GM12878 (cell line): ENCODE data around the gene MLF1. TPM values are rescaled to one million over a fixed set of nuclear protein-coding genes. Genes with fewer than 3 reads are reported as not detected.

Experiments
- ATAC-seq: fragments of 200-7000 bp; cut with Tn5 transposase; 3 replicates; pipeline ENCODE4 v1.9.1; 2020; ENCODE audit warnings: mild to moderate bottlenecking, moderate library complexity
- BruUV-seq: library from RNA; stranded (reverse); fragments of 400-500 nt; replicated peaks from 2 replicates; lab custom pipeline; 2021; lab: Mats Ljungman, UMichigan
- CTCF ChIA-PET: fragments of 300-600 bp; sonication (Branson Sonifier 250); formaldehyde crosslinking; extraction: SDS; loops from one replicate; lab custom pipeline; 2021; ENCODE audit warnings: inconsistent platforms; lab: Yijun Ruan, JAX
- POLR2A ChIA-PET: fragments of 350-600 bp; formaldehyde crosslinking; extraction: SDS; loops from one replicate; lab custom pipeline; 2021; ENCODE audit warnings: inconsistent platforms; lab: Charles Lee
- RAD21 ChIA-PET: fragments of 300-600 bp; sonication (Branson Sonifier 250); formaldehyde crosslinking; loops from one replicate; lab custom pipeline; 2023; ENCODE audit warnings: antibody characterized with exemption; ENCODE audit not compliant: unreplicated experiment; lab: Charles Lee
- SMC1A ChIA-PET: fragments of 300-600 bp; sonication (Branson Sonifier 250); formaldehyde crosslinking; loops from one replicate; lab custom pipeline; 2023; ENCODE audit not compliant: unreplicated experiment, uncharacterized antibody; lab: Charles Lee
- DNase-seq: peaks from one replicate; pipeline ENCODE4 v3.0.0-alpha.2; 2011; ENCODE audit warnings: low read depth, low spot score
- FAIRE-seq: peaks from 3 replicates; lab custom pipeline; 2011; peaks lifted over from hg19 to GRCh38; lab: Jason Lieb, UNC
- H2AFZ ChIP-seq: 2 replicates; pipeline ENCODE4 v1.6.0; 2011; ENCODE audit warnings: low read depth, low read length, control low read depth; ENCODE audit not compliant: control insufficient read depth
- H3K27ac ChIP-seq: 2 replicates; pipeline ENCODE4 v1.5.1; 2011; ENCODE audit warnings: control low read depth; ENCODE audit not compliant: control insufficient read depth, insufficient read depth
- H3K27me3 ChIP-seq, 2 experiments: replicated peaks in 1 of 2; 2 replicates each; pipeline versions ENCODE4 v1.6.0 to v1.6.1; 2011; ENCODE audit warnings: low read length in 1 of 2; ENCODE audit not compliant: control insufficient read depth in 2 of 2, insufficient read depth in 2 of 2
- H3K36me3 ChIP-seq, 2 experiments: 2 replicates each; pipeline ENCODE4 v1.5.1; 2011; ENCODE audit warnings: low read length in 1 of 2; ENCODE audit not compliant: control insufficient read depth in 2 of 2, insufficient read depth in 2 of 2
- H3K4me1 ChIP-seq: 2 replicates; pipeline ENCODE4 v1.6.1; 2011; ENCODE audit warnings: mild to moderate bottlenecking, low read length, moderate library complexity, mixed read lengths; ENCODE audit not compliant: control insufficient read depth, insufficient read depth
- H3K4me2 ChIP-seq: 2 replicates; pipeline ENCODE4 v1.6.0; 2011; ENCODE audit warnings: control low read depth; ENCODE audit not compliant: control insufficient read depth, insufficient read depth
- H3K4me3 ChIP-seq: fragments of 200-600 bp; sonication (generic); 2 replicates; pipeline ENCODE4 v1.5.1; 2016
- H3K79me2 ChIP-seq: 2 replicates; pipeline ENCODE4 v1.6.0; 2011; ENCODE audit warnings: low read length; ENCODE audit not compliant: control insufficient read depth, insufficient read depth
- H3K9ac ChIP-seq: 2 replicates; pipeline ENCODE4 v1.8.0; 2011; ENCODE audit warnings: low read length, control low read depth, mixed read lengths; ENCODE audit not compliant: control insufficient read depth, insufficient read depth
- H3K9me3 ChIP-seq: replicated peaks from 3 replicates; pipeline ENCODE4 v1.5.1; 2011; ENCODE audit warnings: mild to moderate bottlenecking, low read length; ENCODE audit not compliant: control insufficient read depth, insufficient read depth
- H4K20me1 ChIP-seq: 2 replicates; pipeline ENCODE4 v1.6.0; 2011; ENCODE audit not compliant: control insufficient read depth, insufficient read depth
- HDAC6 ChIP-seq: fragments of 200-600 bp; sonication (generic); IDR thresholded peaks from one replicate; pipeline ENCODE4 v1.8.0; 2017; ENCODE audit warnings: antibody characterized with exemption; ENCODE audit not compliant: unreplicated experiment
- NR2C1 ChIP-seq: fragments of 450-650 bp; IDR thresholded peaks from 2 replicates; pipeline ENCODE4 v1.6.1; 2017; ENCODE audit warnings: antibody characterized with exemption, mild to moderate bottlenecking, moderate library complexity
- RAD21 ChIP-seq: IDR thresholded peaks from 2 replicates; pipeline ENCODE4 v1.6.1; 2011; ENCODE audit warnings: mild to moderate bottlenecking, low read depth, low read length, moderate library complexity; ENCODE audit not compliant: insufficient read depth
- RUNX3 ChIP-seq: IDR thresholded peaks from 2 replicates; pipeline ENCODE4 v1.6.1; 2012; ENCODE audit warnings: low read length, inconsistent platforms
- SMC3 ChIP-seq: IDR thresholded peaks from 2 replicates; pipeline ENCODE4 v1.6.1; 2011; ENCODE audit warnings: low read length, improper control_type of control experiment, borderline replicate concordance
- YY1 ChIP-seq: IDR thresholded peaks from 2 replicates; pipeline ENCODE4 v1.6.1; 2011; ENCODE audit warnings: low read depth, mild to moderate bottlenecking, low read length
- WGBS: methylation state at CpG from one replicate; pipeline ENCODE4 v1.1.6; 2016; ENCODE audit warnings: low lambda C conversion rate; ENCODE audit not compliant: insufficient replicate concordance, insufficient coverage; ENCODE audit errors: missing lambda C conversion rate; 5-methylcytosine and 5-hydroxymethylcytosine counted together
- in situ Hi-C: fragments of 300-500 bp; cut with MboI; formaldehyde crosslinking; loops from 9 replicates; pipeline ENCODE4 v1.14.3; 2018; ENCODE audit warnings: mixed read lengths
- intact Hi-C: fragments of 100-400 bp; cut with micrococcal nuclease; formaldehyde crosslinking; loops from one replicate; pipeline ENCODE4 v1.14.2; 2022; ENCODE audit not compliant: unreplicated experiment
- polyA plus RNA-seq, 11 experiments: library from polyadenylated mRNA; depleted of rRNA in 4 of 11; unstranded in 6 of 11; stranded (reverse) in 5 of 11; fragments of >200 nt; fragmentation: Nextera tagmentation in 4 of 11; fragmentation: Illumina TruSeq in 1 of 11; extraction: Ambion mirVana in 4 of 11; extraction: Trizol in 1 of 11; gene quantifications; 1 replicate in 1 of 11; 2 replicates in 10 of 11; pipeline versions ENCODE4 v1.2.1 to v1.2.3, GENCODE V29; 2011 to 2016; ENCODE audit warnings: inconsistent platforms in 2 of 11, missing spikeins in 2 of 11, low read depth in 1 of 11
- total RNA-seq, 4 experiments: library from RNA; depleted of rRNA in 3 of 4; stranded (reverse); fragments of >200 nt in 3 of 4; fragmentation: Illumina TruSeq in 1 of 4; extraction: Trizol in 1 of 4; gene quantifications; 2 replicates each; pipeline versions ENCODE4 v1.2.1 to v1.2.3, GENCODE V29; 2013 to 2021
- TF ChIP-seq, protein P1 (sequence below): fragments of 450-650 bp; IDR thresholded peaks from 2 replicates; pipeline ENCODE4 v1.6.1; 2017; ENCODE audit warnings: low read depth, mild to moderate bottlenecking, moderate library complexity
- TF ChIP-seq, protein P2 (sequence below): fragments of 450-650 bp; conservative IDR thresholded peaks from 2 replicates; pipeline ENCODE4 v1.6.1; 2017; ENCODE audit warnings: mild to moderate bottlenecking, moderate library complexity
- TF ChIP-seq, protein P3 (sequence below): fragments of 450-650 bp; IDR thresholded peaks from 2 replicates; pipeline ENCODE4 v1.6.1; 2018; ENCODE audit warnings: borderline replicate concordance, mild to moderate bottlenecking; ENCODE audit not compliant: partially characterized antibody
- TF ChIP-seq, protein P4 (sequence below), 3 experiments: IDR thresholded peaks in 2 of 3; conservative IDR thresholded peaks in 1 of 3; 2 replicates each; pipeline ENCODE4 v1.5.1; 2011; ENCODE audit warnings: low read depth in 3 of 3, low read length in 3 of 3, mild to moderate bottlenecking in 3 of 3, control low read depth in 2 of 3, moderate library complexity in 2 of 3, inconsistent platforms in 1 of 3, mixed read lengths in 1 of 3; ENCODE audit not compliant: control insufficient read depth in 2 of 3, insufficient read depth in 1 of 3; ENCODE audit errors: extremely low read depth in 1 of 3

The MLF1 gene
- total and polyA plus RNA-seq, 10 of the 15 experiments (the other 5 are each of a cell fraction or from before 2014, with no cell fraction given) = 0.19 to 0.69 (median 0.40) TPM; not detected in 2

DNA sequence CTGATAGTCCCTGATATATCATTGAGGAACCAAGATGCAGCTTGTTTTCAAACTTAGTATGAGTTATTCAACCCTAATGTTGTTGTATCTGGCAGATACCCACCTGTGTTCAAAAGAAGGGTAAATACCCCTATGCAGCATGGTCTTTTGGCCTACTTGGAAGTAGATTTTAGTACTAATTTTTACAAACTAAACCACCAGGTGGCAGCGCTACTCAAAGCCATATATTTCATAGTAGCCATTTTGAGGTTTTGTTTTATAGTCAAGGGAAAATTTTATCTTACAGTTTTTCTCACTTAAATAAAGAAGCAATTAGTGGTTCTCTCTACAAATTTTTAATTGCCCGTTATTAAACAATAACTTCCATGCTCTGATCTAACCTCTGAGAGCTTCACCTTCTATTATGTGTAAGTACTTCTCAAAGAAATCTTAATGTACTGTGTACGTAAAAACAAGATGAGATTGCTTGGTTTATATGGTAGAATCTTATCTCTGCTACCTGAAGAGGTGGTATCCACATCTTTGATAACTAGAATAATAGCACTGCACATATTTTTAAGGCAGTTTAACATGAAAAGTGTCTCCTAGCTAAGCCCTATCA is 31.5 kb upstream of the MLF1 start:
- TF ChIP-seq, protein P1, sequence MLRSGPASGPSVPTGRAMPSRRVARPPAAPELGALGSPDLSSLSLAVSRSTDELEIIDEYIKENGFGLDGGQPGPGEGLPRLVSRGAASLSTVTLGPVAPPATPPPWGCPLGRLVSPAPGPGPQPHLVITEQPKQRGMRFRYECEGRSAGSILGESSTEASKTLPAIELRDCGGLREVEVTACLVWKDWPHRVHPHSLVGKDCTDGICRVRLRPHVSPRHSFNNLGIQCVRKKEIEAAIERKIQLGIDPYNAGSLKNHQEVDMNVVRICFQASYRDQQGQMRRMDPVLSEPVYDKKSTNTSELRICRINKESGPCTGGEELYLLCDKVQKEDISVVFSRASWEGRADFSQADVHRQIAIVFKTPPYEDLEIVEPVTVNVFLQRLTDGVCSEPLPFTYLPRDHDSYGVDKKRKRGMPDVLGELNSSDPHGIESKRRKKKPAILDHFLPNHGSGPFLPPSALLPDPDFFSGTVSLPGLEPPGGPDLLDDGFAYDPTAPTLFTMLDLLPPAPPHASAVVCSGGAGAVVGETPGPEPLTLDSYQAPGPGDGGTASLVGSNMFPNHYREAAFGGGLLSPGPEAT = 0 out of 2 replicates have a peak, but pooled peaks have one; percentile 12
- TF ChIP-seq RUNX3 (peak; percentile 33; the same call in 1 of the 2 replicates), RAD21 (peak; percentile 42; the same call in 1 of the 2 replicates), SMC3 (peak; percentile 44; the same call in 1 of the 2 replicates), HDAC6 (no peak), NR2C1 (no peak), YY1 (peak; percentile 83; the same call in 1 of the 2 replicates)
- TF ChIP-seq, protein P2, sequence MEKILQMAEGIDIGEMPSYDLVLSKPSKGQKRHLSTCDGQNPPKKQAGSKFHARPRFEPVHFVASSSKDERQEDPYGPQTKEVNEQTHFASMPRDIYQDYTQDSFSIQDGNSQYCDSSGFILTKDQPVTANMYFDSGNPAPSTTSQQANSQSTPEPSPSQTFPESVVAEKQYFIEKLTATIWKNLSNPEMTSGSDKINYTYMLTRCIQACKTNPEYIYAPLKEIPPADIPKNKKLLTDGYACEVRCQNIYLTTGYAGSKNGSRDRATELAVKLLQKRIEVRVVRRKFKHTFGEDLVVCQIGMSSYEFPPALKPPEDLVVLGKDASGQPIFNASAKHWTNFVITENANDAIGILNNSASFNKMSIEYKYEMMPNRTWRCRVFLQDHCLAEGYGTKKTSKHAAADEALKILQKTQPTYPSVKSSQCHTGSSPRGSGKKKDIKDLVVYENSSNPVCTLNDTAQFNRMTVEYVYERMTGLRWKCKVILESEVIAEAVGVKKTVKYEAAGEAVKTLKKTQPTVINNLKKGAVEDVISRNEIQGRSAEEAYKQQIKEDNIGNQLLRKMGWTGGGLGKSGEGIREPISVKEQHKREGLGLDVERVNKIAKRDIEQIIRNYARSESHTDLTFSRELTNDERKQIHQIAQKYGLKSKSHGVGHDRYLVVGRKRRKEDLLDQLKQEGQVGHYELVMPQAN = no peak
- TF ChIP-seq, protein P3, sequence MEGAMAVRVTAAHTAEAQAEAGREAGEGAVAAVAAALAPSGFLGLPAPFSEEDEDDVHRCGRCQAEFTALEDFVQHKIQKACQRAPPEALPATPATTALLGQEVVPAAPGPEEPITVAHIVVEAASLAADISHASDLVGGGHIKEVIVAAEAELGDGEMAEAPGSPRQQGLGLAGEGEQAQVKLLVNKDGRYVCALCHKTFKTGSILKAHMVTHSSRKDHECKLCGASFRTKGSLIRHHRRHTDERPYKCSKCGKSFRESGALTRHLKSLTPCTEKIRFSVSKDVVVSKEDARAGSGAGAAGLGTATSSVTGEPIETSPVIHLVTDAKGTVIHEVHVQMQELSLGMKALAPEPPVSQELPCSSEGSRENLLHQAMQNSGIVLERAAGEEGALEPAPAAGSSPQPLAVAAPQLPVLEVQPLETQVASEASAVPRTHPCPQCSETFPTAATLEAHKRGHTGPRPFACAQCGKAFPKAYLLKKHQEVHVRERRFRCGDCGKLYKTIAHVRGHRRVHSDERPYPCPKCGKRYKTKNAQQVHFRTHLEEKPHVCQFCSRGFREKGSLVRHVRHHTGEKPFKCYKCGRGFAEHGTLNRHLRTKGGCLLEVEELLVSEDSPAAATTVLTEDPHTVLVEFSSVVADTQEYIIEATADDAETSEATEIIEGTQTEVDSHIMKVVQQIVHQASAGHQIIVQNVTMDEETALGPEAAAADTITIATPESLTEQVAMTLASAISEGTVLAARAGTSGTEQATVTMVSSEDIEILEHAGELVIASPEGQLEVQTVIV = no peak
- TF ChIP-seq, protein P4, sequence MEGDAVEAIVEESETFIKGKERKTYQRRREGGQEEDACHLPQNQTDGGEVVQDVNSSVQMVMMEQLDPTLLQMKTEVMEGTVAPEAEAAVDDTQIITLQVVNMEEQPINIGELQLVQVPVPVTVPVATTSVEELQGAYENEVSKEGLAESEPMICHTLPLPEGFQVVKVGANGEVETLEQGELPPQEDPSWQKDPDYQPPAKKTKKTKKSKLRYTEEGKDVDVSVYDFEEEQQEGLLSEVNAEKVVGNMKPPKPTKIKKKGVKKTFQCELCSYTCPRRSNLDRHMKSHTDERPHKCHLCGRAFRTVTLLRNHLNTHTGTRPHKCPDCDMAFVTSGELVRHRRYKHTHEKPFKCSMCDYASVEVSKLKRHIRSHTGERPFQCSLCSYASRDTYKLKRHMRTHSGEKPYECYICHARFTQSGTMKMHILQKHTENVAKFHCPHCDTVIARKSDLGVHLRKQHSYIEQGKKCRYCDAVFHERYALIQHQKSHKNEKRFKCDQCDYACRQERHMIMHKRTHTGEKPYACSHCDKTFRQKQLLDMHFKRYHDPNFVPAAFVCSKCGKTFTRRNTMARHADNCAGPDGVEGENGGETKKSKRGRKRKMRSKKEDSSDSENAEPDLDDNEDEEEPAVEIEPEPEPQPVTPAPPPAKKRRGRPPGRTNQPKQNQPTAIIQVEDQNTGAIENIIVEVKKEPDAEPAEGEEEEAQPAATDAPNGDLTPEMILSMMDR (IDR thresholded peaks at IDR 0.05 in 2 of 3, conservative IDR thresholded peaks at IDR 0.05 in 1 of 3; ENCODE audit: control insufficient read depth in 2 of 3, extremely low read depth in 1 of 3, insufficient read depth in 1 of 3, low read depth in 3 of 3, low read length in 3 of 3) = peak; percentile 39 to 47 (median 46); a peak in 4 of 6 replicates
- Histone ChIP-seq H3K4me1 (no peaks in the 10 kb centered on the region), H3K9me3 (no peaks in the 10 kb centered on the region), H3K27me3 (no peaks in the 10 kb centered on the region), H3K9ac (no peak overlapping the region), H2AFZ (peak overlapping the region; percentile 11), H3K4me2 (no peak overlapping the region), H3K79me2 (no peaks in the 10 kb centered on the region), H3K4me3 (no peak overlapping the region), H4K20me1 (no peaks in the 10 kb centered on the region), H3K36me3 (no peaks in the 10 kb centered on the region), H3K27ac (no peak overlapping the region)
- DNase-seq (no peak), ATAC-seq (peak; percentile 87), FAIRE-seq (no peak)
- WGBS = 91% methylated on average over 3 of the region's 3 CpGs
- SMC1A ChIA-PET = interaction anchor here (1.1 to 1.9 kb wide), 4 partner anchors 12 to 252 kb away, joined by 3 to 7 read pairs (median 4); no protein-coding TSS in a partner anchor
- in situ Hi-C loops = loop anchor here (10.0 kb wide), 2 partner anchors 255 to 925 kb away; no protein-coding TSS in a partner anchor
- POLR2A ChIA-PET = interaction anchor here (0.9 kb wide), 1 partner anchor 13 kb away, joined by 3 read pairs; no protein-coding TSS in a partner anchor
- CTCF ChIA-PET = interaction anchor here (0.6 to 3.2 kb wide), 26 partner anchors 8 to 928 kb away, joined by 3 to 16 read pairs (median 4); partner anchors contain the start of genes GFM1 and MLF1
- RAD21 ChIA-PET = interaction anchor here (0.6 to 2.5 kb wide), 8 partner anchors 18 to 1007 kb away, joined by 3 to 11 read pairs (median 3); partner anchors contain the start of gene GFM1
- intact Hi-C loops = loop anchor here (1.0 kb wide), 1 partner anchor 252 kb away; no protein-coding TSS in a partner anchor
- BruUV-seq = no TSS peak
